NCI-H1436 (cell line): ENCODE measurements around the gene ELMO1.

Experiments used
- DNase-seq: peaks from one replicate; lab custom pipeline; 2025; lab: John Stamatoyannopoulos, UW

ELMO1 gene

GRCh38 chr7:37344886-37345579 lies 103.6 kb downstream of the ELMO1 start:
- no peak for DNase-seq

- DNase-seq, result no peak
These were observed 105.8 kb downstream of the ELMO1 start for GRCh38 chr7:37342688-37343471.

- no peak for DNase-seq
These were observed 106.4 kb downstream of the ELMO1 start for GRCh38 chr7:37342176-37342687.

- no peak for DNase-seq
These were observed 107.5 kb downstream of the ELMO1 start for GRCh38 chr7:37341033-37341630.

GRCh38 chr7:37338966-37339365 lies 109.7 kb downstream of the ELMO1 start:
- no peak for DNase-seq

GRCh38 chr7:37337522-37337921 lies 111.1 kb downstream of the ELMO1 start:
- no peak for DNase-seq

- DNase-seq, result no peak
These were observed 112.4 kb downstream of the ELMO1 start for GRCh38 chr7:37336259-37336658.

- DNase-seq, result no peak
These were observed 115.6 kb downstream of the ELMO1 start for GRCh38 chr7:37333075-37333474.

GRCh38 chr7:37332243-37333016 lies 116.2 kb downstream of the ELMO1 start:
- no peak for DNase-seq

GRCh38 chr7:37330775-37331174 lies 117.9 kb downstream of the ELMO1 start:
- DNase-seq, result no peak

GRCh38 chr7:37329940-37330339 lies 118.7 kb downstream of the ELMO1 start:
- no peak for DNase-seq

GRCh38 chr7:37327288-37327687 lies 121.4 kb downstream of the ELMO1 start:
- no peak for DNase-seq

- DNase-seq, result no peak
These were observed 124.7 kb downstream of the ELMO1 start for GRCh38 chr7:37323966-37324365.

- DNase-seq, result no peak
These were observed 125.8 kb downstream of the ELMO1 start for GRCh38 chr7:37322831-37323230.

GRCh38 chr7:37320848-37321468 lies 127.7 kb downstream of the ELMO1 start:
- DNase-seq, result no peak

GRCh38 chr7:37320140-37320847 lies 128.4 kb downstream of the ELMO1 start:
- DNase-seq, result no peak

GRCh38 chr7:37318541-37318940 lies 130.1 kb downstream of the ELMO1 start:
- DNase-seq, result no peak

- no peak for DNase-seq
These were observed 132.6 kb downstream of the ELMO1 start for GRCh38 chr7:37315772-37316715.

- DNase-seq, result no peak
These were observed 136.1 kb downstream of the ELMO1 start for GRCh38 chr7:37312608-37313007.

- no peak for DNase-seq
These were observed 137.3 kb downstream of the ELMO1 start for GRCh38 chr7:37311355-37311754.
